Uterus (tissue), 4 donors: Measurements from ENCODE around the gene TM4SF1. TPM values are rescaled to one million over a fixed set of nuclear protein-coding genes. Genes with fewer than 3 reads are reported as not detected.

ENCODE experiments used
- DNase-seq, 2 donors: peaks; one replicate each; pipeline ENCODE4 v3.0.0-alpha.2; 2019 to 2020
- H3K27ac ChIP-seq, 2 donors: fragments of 200-600 bp; sonication (generic); 1 replicate in 1 of 2; 2 replicates in 1 of 2; pipeline ENCODE4 v1.5.1; 2016 to 2018
- H3K27me3 ChIP-seq, 2 donors: fragments of 200-600 bp; sonication (generic); one replicate each; pipeline ENCODE4 v1.5.1; 2018 to 2019; ENCODE audit warnings: control low read depth in 1 of 2
- H3K36me3 ChIP-seq, 2 donors: fragments of 200-600 bp; sonication (generic); one replicate each; pipeline ENCODE4 v1.5.1; 2019; ENCODE audit warnings: control low read depth in 1 of 2
- H3K4me1 ChIP-seq, 2 donors: fragments of 200-600 bp; sonication (generic); one replicate each; pipeline ENCODE4 v1.5.1; 2018 to 2019; ENCODE audit warnings: control low read depth in 1 of 2
- H3K4me3 ChIP-seq, 2 donors: fragments of 200-600 bp; sonication (generic); 1 replicate in 1 of 2; 2 replicates in 1 of 2; pipeline ENCODE4 v1.5.1; 2018 to 2019; ENCODE audit warnings: mild to moderate bottlenecking in 1 of 2
- H3K9me3 ChIP-seq, 2 donors: fragments of 200-600 bp; sonication (generic); one replicate each; pipeline ENCODE4 v1.5.1; 2019; ENCODE audit warnings: control low read depth in 1 of 2
- POLR2A ChIP-seq, 2 donors: fragments of 450-650 bp; IDR thresholded peaks; one replicate each; pipeline ENCODE4 v1.6.1; 2016; ENCODE audit warnings: antibody characterized with exemption in 2 of 2, mild to moderate bottlenecking in 1 of 2, moderate library complexity in 1 of 2
- intact Hi-C: fragments of 100-400 bp; cut with DNase I; formaldehyde crosslinking; loops from one replicate; pipeline ENCODE4 v1.15.1; 2023; ENCODE audit warnings: low total_unique reads
- total RNA-seq, 4 donors: library from RNA; depleted of rRNA in 3 of 4; stranded (reverse); fragments of >200 nt in 3 of 4; gene quantifications; one replicate each; pipeline versions ENCODE4 v1.1.0 to v1.2.4, GENCODE V29; 2014 to 2023
- TF ChIP-seq, protein P1 (sequence below), 4 experiments: fragments of 200-600 bp in 2 of 4; fragments of 450-650 bp in 2 of 4; sonication (generic) in 2 of 4; IDR thresholded peaks; one replicate each; pipeline ENCODE4 v1.5.1; 2016 to 2019; ENCODE audit warnings: antibody characterized with exemption in 4 of 4, mild to moderate bottlenecking in 2 of 4, moderate library complexity in 1 of 4
- donor health status: DM: yes; HTN: yes; CAD: no.

The TM4SF1 gene
- total RNA-seq, 4 donors from 2014 or later: 102 to 118 (median 113) TPM

GRCh38 chr3:149333176-149333859, 44.1 kb downstream of the TM4SF1 start, which contains the start of gene TM4SF18:
TSS of gene TM4SF18 (minus strand) at chr3:149333636. CDS start at chr3:149333382, 254 bp downstream.
- TF ChIP-seq, protein P1, sequence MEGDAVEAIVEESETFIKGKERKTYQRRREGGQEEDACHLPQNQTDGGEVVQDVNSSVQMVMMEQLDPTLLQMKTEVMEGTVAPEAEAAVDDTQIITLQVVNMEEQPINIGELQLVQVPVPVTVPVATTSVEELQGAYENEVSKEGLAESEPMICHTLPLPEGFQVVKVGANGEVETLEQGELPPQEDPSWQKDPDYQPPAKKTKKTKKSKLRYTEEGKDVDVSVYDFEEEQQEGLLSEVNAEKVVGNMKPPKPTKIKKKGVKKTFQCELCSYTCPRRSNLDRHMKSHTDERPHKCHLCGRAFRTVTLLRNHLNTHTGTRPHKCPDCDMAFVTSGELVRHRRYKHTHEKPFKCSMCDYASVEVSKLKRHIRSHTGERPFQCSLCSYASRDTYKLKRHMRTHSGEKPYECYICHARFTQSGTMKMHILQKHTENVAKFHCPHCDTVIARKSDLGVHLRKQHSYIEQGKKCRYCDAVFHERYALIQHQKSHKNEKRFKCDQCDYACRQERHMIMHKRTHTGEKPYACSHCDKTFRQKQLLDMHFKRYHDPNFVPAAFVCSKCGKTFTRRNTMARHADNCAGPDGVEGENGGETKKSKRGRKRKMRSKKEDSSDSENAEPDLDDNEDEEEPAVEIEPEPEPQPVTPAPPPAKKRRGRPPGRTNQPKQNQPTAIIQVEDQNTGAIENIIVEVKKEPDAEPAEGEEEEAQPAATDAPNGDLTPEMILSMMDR (IDR thresholded peaks at IDR 0.05): no peak
- no peak for TF ChIP-seq POLR2A (IDR thresholded peaks at IDR 0.05)
- Histone ChIP-seq H3K27ac (peak within 1 kb of the TSS; percentile 31 to 74), H3K4me1 (no peaks in the 10 kb centered on the region), H3K36me3 (no peaks in the 10 kb centered on the region), H3K27me3 (no peaks in the 10 kb centered on the region), H3K4me3 (peak within 1 kb of the TSS; percentile 6 to 7), H3K9me3 (no peaks in the 10 kb centered on the region)
- intact Hi-C loops: no loop called here
- DNase-seq: no peak

DNA sequence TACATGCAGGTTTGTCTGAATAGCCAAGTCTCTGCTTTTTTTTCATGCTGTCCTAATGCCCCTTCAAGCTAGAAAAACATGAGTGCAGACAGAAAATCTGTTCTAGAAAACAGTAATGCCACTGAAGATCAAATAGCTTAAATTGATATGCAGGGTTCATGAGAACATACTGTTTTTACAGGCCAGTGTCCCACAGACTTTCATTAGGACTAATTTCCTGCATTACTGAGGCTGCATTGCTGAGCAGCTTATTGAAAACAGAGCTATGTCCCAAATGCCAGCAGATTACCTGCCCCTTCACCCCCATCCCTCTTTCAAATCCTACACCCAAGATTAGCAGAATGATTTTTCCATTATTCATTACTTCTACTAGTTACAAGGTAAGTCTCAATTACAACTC, 44.7 kb downstream of the TM4SF1 start:
- no peaks in the 10 kb centered on the region for H3K27me3 ChIP-seq
- no peaks in the 10 kb centered on the region for H3K9me3 ChIP-seq
- intact Hi-C loops: no loop called here
- no peak for DNase-seq
- TF ChIP-seq, protein P1 (IDR thresholded peaks at IDR 0.05): no peak
- no peak for TF ChIP-seq POLR2A (IDR thresholded peaks at IDR 0.05)
- peak overlapping the region; percentile 31 to 74 for H3K27ac ChIP-seq
- H3K4me1 ChIP-seq: no peaks in the 10 kb centered on the region
- H3K4me3 ChIP-seq: peak overlapping the region; percentile 6 to 7
- no peaks in the 10 kb centered on the region for H3K36me3 ChIP-seq

DNA sequence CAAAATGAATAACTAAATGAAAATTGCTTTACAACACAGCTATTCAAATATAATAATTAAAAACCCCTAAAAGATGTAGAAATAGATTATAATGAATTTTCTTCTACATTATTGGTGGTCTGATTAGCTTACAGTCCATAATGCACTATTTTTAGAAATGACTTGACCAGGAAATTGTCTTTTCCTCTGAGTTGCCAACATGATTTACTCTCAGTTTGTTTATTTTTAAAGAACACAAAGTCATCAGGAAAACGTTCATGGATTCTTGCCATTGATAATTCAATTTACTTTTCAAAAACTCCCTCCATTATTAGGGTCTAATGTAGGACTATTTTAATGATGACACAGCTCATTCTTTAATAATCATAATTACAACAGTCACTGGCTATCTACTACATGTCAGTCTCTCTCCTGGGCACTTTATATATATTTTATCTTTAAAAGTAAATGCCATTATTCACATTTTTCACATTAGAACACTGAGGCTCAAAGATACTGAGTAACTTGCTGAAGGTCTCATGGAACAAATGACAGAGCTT, 45.2 kb downstream of the TM4SF1 start:
- peak overlapping the region; percentile 31 to 74 for H3K27ac ChIP-seq

DNA sequence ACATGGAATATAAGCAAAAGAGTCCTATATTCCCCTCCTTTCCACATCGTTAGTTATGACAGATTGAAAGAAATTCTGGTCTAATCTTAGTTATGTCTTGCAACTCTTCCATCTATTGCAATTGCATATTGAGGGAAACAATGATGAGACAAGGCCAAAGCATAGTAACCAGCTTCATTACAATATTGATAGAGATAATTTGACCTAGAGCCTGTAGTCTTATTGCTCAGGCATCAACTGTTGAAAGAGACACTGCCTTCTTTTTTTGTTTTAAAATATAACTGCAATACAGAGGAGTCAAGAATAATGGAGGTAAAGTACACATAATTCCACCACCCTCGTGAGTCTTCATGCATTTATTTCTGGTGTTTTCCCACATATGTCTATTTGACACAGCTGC, 46.1 kb downstream of the TM4SF1 start:
- no peaks in the 10 kb centered on the region for H3K27me3 ChIP-seq
- no peak for DNase-seq
- H3K4me1 ChIP-seq: no peaks in the 10 kb centered on the region
- H3K9me3 ChIP-seq: no peaks in the 10 kb centered on the region
- TF ChIP-seq POLR2A (IDR thresholded peaks at IDR 0.05): no peak
- TF ChIP-seq, protein P1 (IDR thresholded peaks at IDR 0.05): no peak
- H3K4me3 ChIP-seq: no peak overlapping the region
- peak overlapping the region in 1 of 2 donors; percentile 19 for H3K27ac ChIP-seq
- no peaks in the 10 kb centered on the region for H3K36me3 ChIP-seq
- intact Hi-C loops: no loop called here

More for the DNA sequence above, 45.2 kb downstream of the TM4SF1 start:
- Histone ChIP-seq H3K4me3 (peak overlapping the region in 1 of 2 donors; percentile 6), H3K27me3 (no peaks in the 10 kb centered on the region), H3K36me3 (no peaks in the 10 kb centered on the region), H3K4me1 (no peaks in the 10 kb centered on the region), H3K9me3 (no peaks in the 10 kb centered on the region)
- no peak for DNase-seq
- TF ChIP-seq POLR2A (IDR thresholded peaks at IDR 0.05): no peak
- TF ChIP-seq, protein P1 (IDR thresholded peaks at IDR 0.05): no peak
- intact Hi-C loops: no loop called here

GRCh38 chr3:149330609-149331331, 46.7 kb downstream of the TM4SF1 start:
- no peak for DNase-seq
- TF ChIP-seq POLR2A (IDR thresholded peaks at IDR 0.05): no peak
- TF ChIP-seq, protein P1 (IDR thresholded peaks at IDR 0.05): no peak
- Histone ChIP-seq H3K27me3 (no peaks in the 10 kb centered on the region), H3K4me1 (no peaks in the 10 kb centered on the region), H3K36me3 (no peaks in the 10 kb centered on the region), H3K4me3 (no peak overlapping the region), H3K27ac (peak overlapping the region in 1 of 2 donors; percentile 19), H3K9me3 (no peaks in the 10 kb centered on the region)
- intact Hi-C loops: no loop called here
